HG03469 (cell line): ENCODE data around the gene CFAP410.
"Not testable (repeated sequence)": the region's sequence is repeated elsewhere in the genome, so short reads cannot be mapped to it uniquely, and the experiment has no call there.

Experiments
- ATAC-seq: cut with Tn5 transposase; IDR thresholded peaks from one replicate; pipeline ENCODE4 v1.9.1; 2021; ENCODE audit warnings: mild to moderate bottlenecking, moderate library complexity, moderate number of reproducible peaks; ENCODE audit not compliant: unreplicated experiment

Gene CFAP410

GRCh38 chr21:44288251-44289110 is 50.7 kb downstream of the CFAP410 start:
- no peak for ATAC-seq

GRCh38 chr21:44286716-44287632 is 52.2 kb downstream of the CFAP410 start:
- no peak for ATAC-seq

- no peak for ATAC-seq
Observed at GRCh38 chr21:44286086-44286715, 53.0 kb downstream of the CFAP410 start.

GRCh38 chr21:44285138-44285992 is 53.8 kb downstream of the CFAP410 start, which contains the start of gene AIRE:
Gene AIRE (plus strand): TSS chr21:44285876. CDS start chr21:44286007, 131 bp downstream.
- no peak for ATAC-seq

- no peak for ATAC-seq
Observed at GRCh38 chr21:44283948-44284347, 55.2 kb downstream of the CFAP410 start.

- not testable (repeated sequence) for ATAC-seq
Observed at GRCh38 chr21:44283211-44283785, 55.9 kb downstream of the CFAP410 start.

- ATAC-seq: no peak
Observed at GRCh38 chr21:44282370-44282769, 56.8 kb downstream of the CFAP410 start.

- no peak for ATAC-seq
Observed at GRCh38 chr21:44281801-44282200, 57.4 kb downstream of the CFAP410 start.

- ATAC-seq: no peak
Observed at GRCh38 chr21:44279354-44280260, 59.6 kb downstream of the CFAP410 start.
